ENCODE results near the gene C16orf82. TPM values are rescaled to one million over a fixed set of nuclear protein-coding genes. Genes with fewer than 3 reads are reported as not detected.

C16orf82 gene
- total RNA-seq, 1 experiment from 2014 or later = not detected

DNA sequence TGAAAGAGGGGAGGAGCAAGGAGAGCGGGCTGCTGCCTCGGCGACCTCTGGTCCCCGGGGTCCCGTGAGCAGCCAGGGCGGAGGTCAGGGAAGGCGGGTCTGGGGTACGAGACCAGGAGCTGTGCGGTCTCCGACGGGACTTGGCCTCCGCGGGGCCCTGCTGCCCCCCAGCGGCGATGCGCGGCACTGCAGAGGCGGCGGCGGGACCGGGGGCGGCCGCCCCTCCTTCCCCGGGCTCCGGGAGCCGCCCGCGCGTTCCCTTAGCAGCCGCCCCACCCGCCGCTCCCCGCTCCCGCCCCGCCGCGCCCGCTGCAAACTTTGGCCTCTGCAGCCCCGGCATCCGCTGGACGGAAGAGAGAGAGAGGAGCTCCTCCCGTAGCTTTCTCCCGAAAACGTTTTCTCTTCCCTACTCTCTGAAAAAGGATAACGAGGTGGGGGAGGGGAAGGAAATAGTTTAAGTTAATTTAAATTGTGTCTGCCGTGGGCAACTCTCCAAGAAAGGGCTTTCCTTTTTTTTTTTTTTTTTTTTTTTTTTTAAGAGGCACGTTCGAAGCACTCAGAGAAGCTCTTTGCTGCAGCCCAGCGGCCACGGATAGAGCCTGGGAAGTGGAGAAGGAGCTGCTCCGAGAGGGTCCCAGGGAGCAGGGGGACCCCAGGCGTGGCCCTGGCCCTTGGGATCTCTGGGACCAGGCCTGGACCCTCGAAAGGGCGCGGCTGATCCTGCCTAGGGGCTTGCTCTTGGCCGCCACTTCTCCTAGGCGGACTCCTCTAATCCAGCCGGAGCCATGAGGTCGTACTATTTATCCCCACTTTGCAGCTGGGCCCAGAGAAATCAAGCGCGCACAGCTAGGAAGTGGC, 43.2 kb downstream of the C16orf82 start:
- DNase-seq (ENCODE audit: unreplicated experiment) = peak; percentile 49
- TF ChIP-seq, protein P1, sequence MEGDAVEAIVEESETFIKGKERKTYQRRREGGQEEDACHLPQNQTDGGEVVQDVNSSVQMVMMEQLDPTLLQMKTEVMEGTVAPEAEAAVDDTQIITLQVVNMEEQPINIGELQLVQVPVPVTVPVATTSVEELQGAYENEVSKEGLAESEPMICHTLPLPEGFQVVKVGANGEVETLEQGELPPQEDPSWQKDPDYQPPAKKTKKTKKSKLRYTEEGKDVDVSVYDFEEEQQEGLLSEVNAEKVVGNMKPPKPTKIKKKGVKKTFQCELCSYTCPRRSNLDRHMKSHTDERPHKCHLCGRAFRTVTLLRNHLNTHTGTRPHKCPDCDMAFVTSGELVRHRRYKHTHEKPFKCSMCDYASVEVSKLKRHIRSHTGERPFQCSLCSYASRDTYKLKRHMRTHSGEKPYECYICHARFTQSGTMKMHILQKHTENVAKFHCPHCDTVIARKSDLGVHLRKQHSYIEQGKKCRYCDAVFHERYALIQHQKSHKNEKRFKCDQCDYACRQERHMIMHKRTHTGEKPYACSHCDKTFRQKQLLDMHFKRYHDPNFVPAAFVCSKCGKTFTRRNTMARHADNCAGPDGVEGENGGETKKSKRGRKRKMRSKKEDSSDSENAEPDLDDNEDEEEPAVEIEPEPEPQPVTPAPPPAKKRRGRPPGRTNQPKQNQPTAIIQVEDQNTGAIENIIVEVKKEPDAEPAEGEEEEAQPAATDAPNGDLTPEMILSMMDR (IDR thresholded peaks at IDR 0.05; ENCODE audit: unreplicated experiment) = peak; percentile 97
- BruUV-seq (replicated peaks) = no TSS peak

DNA sequence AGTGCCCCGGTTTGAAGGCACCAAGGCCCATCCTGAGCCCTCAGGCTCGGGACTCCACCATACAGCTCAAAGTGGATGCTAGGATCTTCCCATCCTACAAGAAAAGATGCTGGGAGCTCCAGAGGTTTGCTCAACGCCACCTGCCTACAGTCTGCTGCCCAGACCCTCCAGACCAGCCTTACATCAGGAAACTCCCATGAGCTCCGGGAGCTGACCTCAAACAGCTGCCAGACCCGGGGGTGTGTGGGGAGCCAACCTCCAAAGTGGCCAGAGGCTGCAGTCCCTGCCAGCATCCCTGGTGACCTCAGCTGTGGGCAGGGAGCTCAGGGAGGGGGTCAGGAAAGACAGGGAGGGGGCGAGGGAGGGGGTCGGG, 43.8 kb downstream of the C16orf82 start:
- no TSS peak for BruUV-seq (replicated peaks)
- Mint-ChIP-seq H3K4me1 (ENCODE audit: insufficient read depth, unreplicated experiment) (no peaks in the 10 kb centered on the region), H3K9me3 (ENCODE audit: unreplicated experiment) (no peaks in the 10 kb centered on the region), H3K27me3 (ENCODE audit: insufficient read depth, unreplicated experiment) (peaks cover 34% of the 10 kb centered on the region), H3K4me3 (ENCODE audit: unreplicated experiment) (no peak overlapping the region), H3K27ac (ENCODE audit: low read depth, unreplicated experiment) (no peak overlapping the region), H3K36me3 (ENCODE audit: insufficient read depth, unreplicated experiment) (peaks cover 7% of the 10 kb centered on the region)
- intact Hi-C loops (cut with micrococcal nuclease) = no loop called here
- ChIA-PET POLR2A (no interaction called here), CTCF (interaction anchor here (0.6 to 2.7 kb wide), 13 partner anchors 12 to 1834 kb away, joined by 3 to 12 read pairs (median 3); no protein-coding TSS in a partner anchor)
- DNase-seq (ENCODE audit: unreplicated experiment) = no peak
- TF ChIP-seq, protein P1 (IDR thresholded peaks at IDR 0.05; ENCODE audit: unreplicated experiment) = no peak

More for the DNA sequence above, 43.2 kb downstream of the C16orf82 start:
- CTCF ChIA-PET = interaction anchor here (0.5 to 2.7 kb wide), 20 partner anchors 11 to 1835 kb away, joined by 3 to 12 read pairs (median 3); no protein-coding TSS in a partner anchor
- no peak overlapping the region for H3K27ac Mint-ChIP-seq (ENCODE audit: low read depth, unreplicated experiment)
- intact Hi-C loops (cut with micrococcal nuclease) = loop anchor here (1.0 kb wide), 2 partner anchors 1272 to 1834 kb away; no protein-coding TSS in a partner anchor
- peaks cover 28% of the 10 kb centered on the region for H3K27me3 Mint-ChIP-seq (ENCODE audit: insufficient read depth, unreplicated experiment)
- no peak overlapping the region for H3K4me3 Mint-ChIP-seq (ENCODE audit: unreplicated experiment)
- no peaks in the 10 kb centered on the region for H3K4me1 Mint-ChIP-seq (ENCODE audit: insufficient read depth, unreplicated experiment)
- H3K36me3 Mint-ChIP-seq (ENCODE audit: insufficient read depth, unreplicated experiment) = peaks cover 7% of the 10 kb centered on the region
- POLR2A ChIA-PET = no interaction called here
- H3K9me3 Mint-ChIP-seq (ENCODE audit: unreplicated experiment) = no peaks in the 10 kb centered on the region

DNA sequence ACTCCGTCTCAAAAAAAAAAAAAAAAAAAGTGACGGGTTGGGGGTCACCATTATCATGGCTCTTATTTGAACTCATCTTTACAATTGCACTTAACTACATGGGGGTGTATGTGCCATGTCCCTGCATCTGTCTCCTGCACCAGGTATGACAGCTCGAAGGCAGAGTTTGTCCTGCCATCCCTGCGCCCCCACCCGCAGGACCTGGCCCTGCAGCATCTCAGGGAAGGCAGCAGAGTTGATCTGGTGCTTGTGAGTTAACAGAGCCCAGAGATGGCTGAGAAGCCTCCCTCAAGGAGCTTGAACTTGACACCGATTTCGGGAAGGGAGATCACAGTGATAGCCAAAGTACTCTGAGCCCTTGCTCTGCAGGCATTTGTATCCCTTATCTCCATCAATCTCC, 44.8 kb downstream of the C16orf82 start:
- H3K4me1 Mint-ChIP-seq (ENCODE audit: insufficient read depth, unreplicated experiment) = no peaks in the 10 kb centered on the region
- no peak overlapping the region for H3K4me3 Mint-ChIP-seq (ENCODE audit: unreplicated experiment)
- POLR2A ChIA-PET = no interaction called here
- DNase-seq (ENCODE audit: unreplicated experiment) = no peak
- peaks cover 38% of the 10 kb centered on the region for H3K27me3 Mint-ChIP-seq (ENCODE audit: insufficient read depth, unreplicated experiment)
- CTCF ChIA-PET = interaction anchor here (1.2 to 2.7 kb wide), 4 partner anchors 43 to 1273 kb away, joined by 3 to 11 read pairs (median 7); no protein-coding TSS in a partner anchor
- H3K36me3 Mint-ChIP-seq (ENCODE audit: insufficient read depth, unreplicated experiment) = peaks cover 7% of the 10 kb centered on the region
- BruUV-seq (replicated peaks) = no TSS peak
- TF ChIP-seq, protein P1 (IDR thresholded peaks at IDR 0.05; ENCODE audit: unreplicated experiment) = no peak
- no peak overlapping the region for H3K27ac Mint-ChIP-seq (ENCODE audit: low read depth, unreplicated experiment)
- H3K9me3 Mint-ChIP-seq (ENCODE audit: unreplicated experiment) = no peaks in the 10 kb centered on the region
- intact Hi-C loops (cut with micrococcal nuclease) = no loop called here

DNA sequence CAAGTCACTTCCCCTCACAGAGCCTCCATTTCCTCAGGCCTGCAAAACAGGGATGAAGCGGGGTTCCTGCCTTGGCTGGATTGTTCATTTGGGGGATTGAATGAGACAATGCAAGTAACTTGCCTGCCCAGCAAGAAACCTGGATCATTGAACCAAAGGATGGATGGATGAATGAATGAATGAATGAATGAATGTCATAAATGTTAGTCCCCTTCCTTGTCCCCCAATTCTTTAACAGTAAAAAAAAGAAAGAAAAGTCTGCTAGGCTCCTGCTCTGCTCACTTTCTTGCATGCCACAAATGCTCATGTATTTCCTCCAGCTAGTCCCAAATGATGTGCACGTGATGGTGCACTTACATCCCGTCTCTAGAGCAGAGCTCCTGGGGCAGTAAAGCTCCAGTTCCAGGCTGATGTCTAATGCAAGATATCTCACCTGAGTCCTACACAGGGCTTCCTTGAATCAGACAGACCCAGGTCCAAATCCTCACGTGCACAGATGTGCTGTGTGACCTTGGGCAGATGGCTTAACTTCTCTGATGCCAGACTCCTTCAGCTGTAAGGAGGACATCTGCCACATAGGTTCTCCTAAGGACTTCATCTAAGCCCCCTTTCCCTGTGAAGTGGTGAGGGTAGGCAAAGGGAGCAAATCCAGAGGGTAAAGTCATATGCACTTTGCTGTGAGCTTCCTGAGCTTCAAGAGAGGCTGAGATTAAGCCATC, 45.5 kb downstream of the C16orf82 start:
- DNase-seq (ENCODE audit: unreplicated experiment) = no peak
- ChIA-PET CTCF (interaction anchor here (2.7 kb wide), 1 partner anchor 43 kb away, joined by 11 read pairs; no protein-coding TSS in a partner anchor), POLR2A (no interaction called here)
- H3K27me3 Mint-ChIP-seq (ENCODE audit: insufficient read depth, unreplicated experiment) = peaks cover 40% of the 10 kb centered on the region
- TF ChIP-seq, protein P1 (IDR thresholded peaks at IDR 0.05; ENCODE audit: unreplicated experiment) = no peak
- BruUV-seq (replicated peaks) = no TSS peak
- no peaks in the 10 kb centered on the region for H3K9me3 Mint-ChIP-seq (ENCODE audit: unreplicated experiment)
- no peaks in the 10 kb centered on the region for H3K4me1 Mint-ChIP-seq (ENCODE audit: insufficient read depth, unreplicated experiment)
- H3K27ac Mint-ChIP-seq (ENCODE audit: low read depth, unreplicated experiment) = no peak overlapping the region
- peaks cover 7% of the 10 kb centered on the region for H3K36me3 Mint-ChIP-seq (ENCODE audit: insufficient read depth, unreplicated experiment)
- intact Hi-C loops (cut with micrococcal nuclease) = no loop called here
- H3K4me3 Mint-ChIP-seq (ENCODE audit: unreplicated experiment) = no peak overlapping the region
